K562 (cell line): ENCODE results near the gene NPHP3. TPM values are rescaled to one million over a fixed set of nuclear protein-coding genes. Genes with fewer than 3 reads are reported as not detected.

Experiments used
- ATF2 ChIP-seq: sonication (generic); formaldehyde crosslinking; IDR thresholded peaks from 2 replicates; pipeline ENCODE4 v1.8.1; 2022; ENCODE audit warnings: missing genetic modification reagents
- CUX1 ChIP-seq: fragments of 200-800 bp; sonication (Bioruptor generic); IDR thresholded peaks from 2 replicates; pipeline ENCODE4 v1.6.1; 2016; ENCODE audit warnings: missing genetic modification characterization, missing compliant biosample characterization
- EP400 ChIP-seq: fragments of 450-650 bp; IDR thresholded peaks from 2 replicates; pipeline ENCODE4 v1.6.1; 2017; ENCODE audit warnings: antibody characterized with exemption, mild to moderate bottlenecking, moderate library complexity
- HDAC8 ChIP-seq: fragments of 450-650 bp; IDR thresholded peaks from 2 replicates; pipeline ENCODE4 v1.6.1; 2016; ENCODE audit warnings: mild to moderate bottlenecking, missing genetic modification characterization, moderate library complexity, missing compliant biosample characterization
- MYC ChIP-seq, 2 experiments: fragments of 250-450 bp in 1 of 2; sonication (Bioruptor Pico) in 1 of 2; IDR thresholded peaks; 2 replicates each; pipeline versions ENCODE4 v1.5.1 to v1.6.1; 2012 to 2021; ENCODE audit warnings: low read depth in 2 of 2, borderline replicate concordance in 1 of 2, improper control_type of control experiment in 1 of 2, low read length in 1 of 2, mild to moderate bottlenecking in 1 of 2, moderate library complexity in 1 of 2
- POLR2A ChIP-seq: fragments of 450-650 bp; conservative IDR thresholded peaks from 2 replicates; pipeline ENCODE4 v1.6.1; 2016
- PRPF4 ChIP-seq: fragments of 200-400 bp; formaldehyde crosslinking; IDR thresholded peaks from one replicate; pipeline ENCODE4 v1.6.1; 2017; ENCODE audit warnings: low read length, low read depth, mild to moderate bottlenecking; ENCODE audit not compliant: insufficient read depth, poor library complexity, severe bottlenecking
- SUPT5H ChIP-seq: fragments of 450-650 bp; IDR thresholded peaks from 2 replicates; pipeline ENCODE4 v1.6.1; 2016
- THRAP3 ChIP-seq: fragments of 450-650 bp; IDR thresholded peaks from 2 replicates; pipeline ENCODE4 v1.6.1; 2016; ENCODE audit warnings: mild to moderate bottlenecking, inconsistent platforms, borderline replicate concordance
- ZBTB12 ChIP-seq: fragments of 250-450 bp; sonication (Bioruptor Pico); IDR thresholded peaks from 2 replicates; pipeline ENCODE4 v1.4.0; 2020
- ZNF224 ChIP-seq: sonication (generic); formaldehyde crosslinking; IDR thresholded peaks from 2 replicates; pipeline ENCODE4 v1.8.0; 2022; ENCODE audit warnings: mild to moderate bottlenecking, missing genetic modification reagents
- ZNF584 ChIP-seq: fragments of 200-800 bp; sonication (Bioruptor generic); IDR thresholded peaks from 2 replicates; pipeline ENCODE4 v1.6.1; 2016; ENCODE audit warnings: low read depth, mild to moderate bottlenecking, missing genetic modification characterization, missing compliant biosample characterization
- polyA plus RNA-seq, 8 experiments: library from polyadenylated mRNA; depleted of rRNA in 4 of 8; stranded (reverse) in 5 of 8; unstranded in 3 of 8; fragments of >200 nt; fragmentation: Nextera tagmentation in 2 of 8; fragmentation: Illumina TruSeq in 1 of 8; extraction: Ambion mirVana in 2 of 8; extraction: Trizol in 1 of 8; gene quantifications; 2 replicates each; pipeline versions ENCODE4 v1.2.1 to v1.2.3, GENCODE V29; 2011 to 2014; ENCODE audit warnings: inconsistent platforms in 1 of 8, missing spikeins in 1 of 8
- total RNA-seq, 7 experiments: library from RNA; depleted of rRNA in 6 of 7; stranded (reverse); fragments of >200 nt in 6 of 7; fragmentation: Illumina TruSeq in 2 of 7; extraction: Trizol in 2 of 7; gene quantifications; 2 replicates each; pipeline versions ENCODE4 v1.2.1 to v1.2.3, GENCODE V29; 2011 to 2021; ENCODE audit warnings: low replicate concordance in 1 of 7
- TF ChIP-seq, protein P1 (sequence below): fragments of 250-450 bp; sonication (Bioruptor Pico); IDR thresholded peaks from 2 replicates; pipeline ENCODE4 v1.8.0; 2021; ENCODE audit warnings: moderate library complexity, mild to moderate bottlenecking, inconsistent platforms
- TF ChIP-seq, protein P2 (sequence below): fragments of 250-450 bp; sonication (Bioruptor Pico); IDR thresholded peaks from 2 replicates; pipeline ENCODE4 v1.9.0; 2021; ENCODE audit warnings: mild to moderate bottlenecking
- TF ChIP-seq, protein P3 (sequence below): fragments of 250-450 bp; sonication (Bioruptor Pico); IDR thresholded peaks from 2 replicates; pipeline ENCODE4 v1.4.0; 2020; ENCODE audit warnings: mild to moderate bottlenecking

NPHP3 gene
- total and polyA plus RNA-seq, 9 of the 15 experiments (the other 6 are each of a cell fraction or from before 2014, with no cell fraction given), result 0.62 to 13.2 (median 5.8) TPM

DNA sequence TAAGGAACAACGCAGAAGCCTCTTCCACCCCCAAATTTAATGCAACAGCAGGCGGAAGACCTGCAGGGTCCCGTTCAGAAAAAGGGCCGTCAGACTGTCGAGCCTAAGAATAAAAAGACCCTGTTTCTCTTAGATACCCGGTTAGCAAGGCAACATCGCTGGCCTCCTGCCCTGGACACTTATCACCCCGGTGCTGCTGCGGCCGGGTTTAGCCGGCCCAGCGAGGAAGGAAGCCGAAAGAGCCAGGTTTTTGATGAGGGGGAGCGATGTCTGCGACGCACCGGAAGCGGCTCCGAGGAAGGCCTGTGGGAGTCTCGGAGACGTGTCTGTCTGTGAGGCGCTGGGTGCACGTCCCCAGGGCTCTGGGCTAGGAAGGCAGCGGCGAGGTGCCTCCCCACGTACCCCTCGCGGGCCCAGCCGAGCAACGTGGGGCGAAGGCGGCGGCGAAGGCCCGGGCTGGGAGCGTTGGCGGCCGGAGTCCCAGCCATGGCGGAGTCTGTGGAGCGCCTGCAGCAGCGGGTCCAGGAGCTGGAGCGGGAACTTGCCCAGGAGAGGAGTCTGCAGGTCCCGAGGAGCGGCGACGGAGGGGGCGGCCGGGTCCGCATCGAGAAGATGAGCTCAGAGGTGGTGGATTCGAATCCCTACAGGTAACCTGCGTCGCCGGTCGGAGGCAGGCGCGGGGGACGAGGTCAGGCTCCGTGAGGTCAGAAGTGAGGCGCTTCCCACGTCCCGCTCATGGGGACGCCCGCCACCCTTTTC, 62.0 kb downstream of the NPHP3 start, which contains the start of gene UBA5 (continued):
- TF ChIP-seq ZBTB12 (CRISPR knock-in tag), result no peak
- TF ChIP-seq, protein P1, sequence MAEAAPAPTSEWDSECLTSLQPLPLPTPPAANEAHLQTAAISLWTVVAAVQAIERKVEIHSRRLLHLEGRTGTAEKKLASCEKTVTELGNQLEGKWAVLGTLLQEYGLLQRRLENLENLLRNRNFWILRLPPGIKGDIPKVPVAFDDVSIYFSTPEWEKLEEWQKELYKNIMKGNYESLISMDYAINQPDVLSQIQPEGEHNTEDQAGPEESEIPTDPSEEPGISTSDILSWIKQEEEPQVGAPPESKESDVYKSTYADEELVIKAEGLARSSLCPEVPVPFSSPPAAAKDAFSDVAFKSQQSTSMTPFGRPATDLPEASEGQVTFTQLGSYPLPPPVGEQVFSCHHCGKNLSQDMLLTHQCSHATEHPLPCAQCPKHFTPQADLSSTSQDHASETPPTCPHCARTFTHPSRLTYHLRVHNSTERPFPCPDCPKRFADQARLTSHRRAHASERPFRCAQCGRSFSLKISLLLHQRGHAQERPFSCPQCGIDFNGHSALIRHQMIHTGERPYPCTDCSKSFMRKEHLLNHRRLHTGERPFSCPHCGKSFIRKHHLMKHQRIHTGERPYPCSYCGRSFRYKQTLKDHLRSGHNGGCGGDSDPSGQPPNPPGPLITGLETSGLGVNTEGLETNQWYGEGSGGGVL, result no peak
- TF ChIP-seq ZNF224 (CRISPR knock-in tag), result no peak
- TF ChIP-seq ATF2 (CRISPR knock-in tag), result no peak
- TF ChIP-seq, protein P2, sequence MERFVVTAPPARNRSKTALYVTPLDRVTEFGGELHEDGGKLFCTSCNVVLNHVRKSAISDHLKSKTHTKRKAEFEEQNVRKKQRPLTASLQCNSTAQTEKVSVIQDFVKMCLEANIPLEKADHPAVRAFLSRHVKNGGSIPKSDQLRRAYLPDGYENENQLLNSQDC (CRISPR knock-in tag), result no peak
- no peak; the same call in 1 of the 2 replicates for TF ChIP-seq MYC (IDR thresholded peaks at IDR 0.05; ENCODE audit: low read depth, low read length)
- no peak for TF ChIP-seq MYC (CRISPR knock-in tag; IDR thresholded peaks at IDR 0.05; ENCODE audit: borderline replicate concordance, low read depth)
- peak; percentile 75 for TF ChIP-seq SUPT5H
- TF ChIP-seq POLR2A, result peak; percentile 80
- TF ChIP-seq EP400, result peak; percentile 80
- TF ChIP-seq THRAP3, result no peak
- no peak for TF ChIP-seq ZNF584 (CRISPR knock-in tag)
- no peak for TF ChIP-seq HDAC8 (tag)
- TF ChIP-seq, protein P3, sequence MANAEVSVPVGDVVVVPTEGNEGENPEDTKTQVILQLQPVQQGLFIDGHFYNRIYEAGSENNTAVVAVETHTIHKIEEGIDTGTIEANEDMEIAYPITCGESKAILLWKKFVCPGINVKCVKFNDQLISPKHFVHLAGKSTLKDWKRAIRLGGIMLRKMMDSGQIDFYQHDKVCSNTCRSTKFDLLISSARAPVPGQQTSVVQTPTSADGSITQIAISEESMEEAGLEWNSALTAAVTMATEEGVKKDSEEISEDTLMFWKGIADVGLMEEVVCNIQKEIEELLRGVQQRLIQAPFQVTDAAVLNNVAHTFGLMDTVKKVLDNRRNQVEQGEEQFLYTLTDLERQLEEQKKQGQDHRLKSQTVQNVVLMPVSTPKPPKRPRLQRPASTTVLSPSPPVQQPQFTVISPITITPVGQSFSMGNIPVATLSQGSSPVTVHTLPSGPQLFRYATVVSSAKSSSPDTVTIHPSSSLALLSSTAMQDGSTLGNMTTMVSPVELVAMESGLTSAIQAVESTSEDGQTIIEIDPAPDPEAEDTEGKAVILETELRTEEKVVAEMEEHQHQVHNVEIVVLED (CRISPR knock-in tag), result no peak
- no peak for TF ChIP-seq PRPF4
- TF ChIP-seq CUX1 (CRISPR knock-in tag), result no peak
